ENCODE data around the gene PCDHGA5.
"Not testable (repeated sequence)": the region's sequence is repeated elsewhere in the genome, so short reads cannot be mapped to it uniquely, and the experiment has no call there.

Gene PCDHGA5

DNA sequence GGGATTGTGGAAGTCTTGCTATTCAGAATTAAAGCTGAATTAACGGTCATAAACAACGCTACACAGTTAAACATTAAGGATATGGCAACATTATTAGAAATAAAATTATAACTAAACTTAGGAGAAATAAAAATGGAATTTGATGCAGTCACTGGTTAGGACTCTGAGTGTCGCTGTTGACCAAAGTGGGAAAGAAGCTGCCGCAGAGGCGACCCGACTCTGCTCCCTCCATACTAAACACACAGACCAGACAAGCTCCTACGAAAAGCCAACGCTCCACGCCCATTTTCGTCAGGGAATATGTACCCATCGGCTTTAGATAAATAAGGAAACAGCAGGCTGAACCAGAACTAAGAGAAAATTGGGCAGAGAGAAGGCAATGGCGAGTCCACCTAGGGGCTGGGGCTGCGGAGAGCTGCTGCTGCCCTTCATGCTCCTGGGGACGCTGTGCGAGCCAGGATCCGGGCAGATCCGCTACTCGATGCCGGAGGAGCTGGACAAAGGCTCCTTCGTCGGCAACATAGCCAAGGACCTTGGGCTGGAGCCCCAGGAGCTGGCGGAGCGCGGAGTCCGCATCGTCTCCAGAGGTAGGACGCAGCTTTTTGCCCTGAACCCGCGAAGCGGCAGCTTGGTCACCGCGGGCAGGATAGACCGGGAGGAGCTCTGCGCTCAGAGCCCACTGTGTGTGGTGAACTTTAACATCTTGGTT, at the start of gene PCDHGA5:
Gene PCDHGA5, plus strand, starts transcription at position 211 of the 709 bp plus-strand sequence. Its CDS starts 169 bp downstream, at position 380.
- DNase-seq (ENCODE audit: extremely low read depth, insufficient read length): no peak
- Histone ChIP-seq H3K27me3 (replicated peaks; ENCODE audit: control insufficient read depth, insufficient read depth, low read length) (no peaks in the 10 kb centered on the region), H3K36me3 (ENCODE audit: control insufficient read depth, insufficient read depth, low read length) (no peaks in the 10 kb centered on the region), H3K4me3 (replicated peaks; ENCODE audit: low read depth, low read length) (no peak within 1 kb of the TSS)
- TF ChIP-seq, protein P1, sequence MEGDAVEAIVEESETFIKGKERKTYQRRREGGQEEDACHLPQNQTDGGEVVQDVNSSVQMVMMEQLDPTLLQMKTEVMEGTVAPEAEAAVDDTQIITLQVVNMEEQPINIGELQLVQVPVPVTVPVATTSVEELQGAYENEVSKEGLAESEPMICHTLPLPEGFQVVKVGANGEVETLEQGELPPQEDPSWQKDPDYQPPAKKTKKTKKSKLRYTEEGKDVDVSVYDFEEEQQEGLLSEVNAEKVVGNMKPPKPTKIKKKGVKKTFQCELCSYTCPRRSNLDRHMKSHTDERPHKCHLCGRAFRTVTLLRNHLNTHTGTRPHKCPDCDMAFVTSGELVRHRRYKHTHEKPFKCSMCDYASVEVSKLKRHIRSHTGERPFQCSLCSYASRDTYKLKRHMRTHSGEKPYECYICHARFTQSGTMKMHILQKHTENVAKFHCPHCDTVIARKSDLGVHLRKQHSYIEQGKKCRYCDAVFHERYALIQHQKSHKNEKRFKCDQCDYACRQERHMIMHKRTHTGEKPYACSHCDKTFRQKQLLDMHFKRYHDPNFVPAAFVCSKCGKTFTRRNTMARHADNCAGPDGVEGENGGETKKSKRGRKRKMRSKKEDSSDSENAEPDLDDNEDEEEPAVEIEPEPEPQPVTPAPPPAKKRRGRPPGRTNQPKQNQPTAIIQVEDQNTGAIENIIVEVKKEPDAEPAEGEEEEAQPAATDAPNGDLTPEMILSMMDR (IDR thresholded peaks at IDR 0.05; ENCODE audit: insufficient read depth, low read length, poor library complexity, severe bottlenecking): no peak

DNA sequence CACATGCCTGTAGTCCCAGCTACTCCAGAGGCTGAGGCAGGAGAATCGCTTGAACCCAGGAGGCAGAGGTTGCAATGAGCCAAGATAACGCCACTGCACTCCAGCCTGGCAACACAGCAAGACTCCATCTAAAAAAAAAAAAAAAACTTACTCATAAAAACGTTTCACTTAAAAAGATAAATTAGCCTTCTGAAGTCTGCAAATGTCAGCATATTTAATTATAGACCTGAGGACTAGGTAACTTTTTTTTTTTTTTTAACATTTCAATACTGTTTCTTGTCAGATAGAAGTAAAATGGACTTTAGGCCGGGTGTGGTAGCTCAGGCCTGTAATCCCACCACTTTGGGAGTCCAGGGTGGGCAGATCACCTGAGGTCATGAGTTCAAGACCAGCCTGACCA, 47.0 kb upstream of the PCDHGA5 start:
- H3K36me3 ChIP-seq (ENCODE audit: control insufficient read depth, insufficient read depth, low read length); H3K4me3 ChIP-seq (replicated peaks; ENCODE audit: low read depth, low read length); DNase-seq (ENCODE audit: extremely low read depth, insufficient read length): not testable (repeated sequence)

DNA sequence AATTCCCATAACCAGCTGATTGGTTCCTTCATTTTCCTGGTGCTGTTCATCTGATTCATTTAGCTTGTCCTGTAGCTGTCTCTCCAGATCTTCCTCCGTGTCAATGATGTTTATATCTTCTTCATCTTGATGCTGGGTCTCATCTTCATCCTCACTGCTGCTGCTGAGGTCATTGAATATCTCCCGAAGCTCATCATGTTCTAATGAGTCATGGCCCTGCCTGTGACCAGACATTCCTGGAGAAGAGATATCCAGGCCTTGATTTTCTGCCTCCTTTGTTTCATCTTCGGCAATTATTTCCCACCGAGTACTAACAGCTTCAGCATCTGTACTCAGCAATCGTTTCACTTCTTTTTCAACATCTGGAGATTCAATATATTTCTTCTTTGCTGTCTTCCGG, 44.8 kb upstream of the PCDHGA5 start:
- no peak for DNase-seq (ENCODE audit: extremely low read depth, insufficient read length)
- no peaks in the 10 kb centered on the region for H3K27me3 ChIP-seq (replicated peaks; ENCODE audit: control insufficient read depth, insufficient read depth, low read length)
- H3K4me3 ChIP-seq (replicated peaks; ENCODE audit: low read depth, low read length): no peak overlapping the region; the same call in 1 of the 2 replicates
- TF ChIP-seq, protein P1 (IDR thresholded peaks at IDR 0.05; ENCODE audit: insufficient read depth, low read length, poor library complexity, severe bottlenecking): no peak
- H3K36me3 ChIP-seq (ENCODE audit: control insufficient read depth, insufficient read depth, low read length): peaks cover 6% of the 10 kb centered on the region; the same call in 1 of the 2 replicates

More for the DNA sequence above, 47.0 kb upstream of the PCDHGA5 start:
- H3K27me3 ChIP-seq (replicated peaks; ENCODE audit: control insufficient read depth, insufficient read depth, low read length): not testable (repeated sequence)

DNA sequence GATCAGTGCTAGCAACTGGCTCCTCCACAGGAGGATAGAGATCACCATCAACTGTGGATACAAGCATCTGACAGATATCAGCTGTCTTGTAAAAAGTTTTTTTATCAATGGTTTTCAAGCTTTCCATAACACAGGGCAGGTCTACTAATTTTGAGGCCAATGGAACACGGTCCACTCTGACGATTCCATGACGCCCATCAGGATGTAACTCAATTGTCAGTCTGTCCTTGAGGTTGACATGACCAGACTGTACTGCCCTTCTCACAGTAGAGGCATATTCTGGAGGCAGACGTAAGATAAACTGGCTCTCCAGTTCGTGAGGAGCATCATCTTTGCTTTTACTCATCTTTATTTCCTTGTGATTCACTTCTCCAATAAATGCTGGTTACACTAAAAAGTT, 44.3 kb upstream of the PCDHGA5 start:
- DNase-seq (ENCODE audit: extremely low read depth, insufficient read length): no peak
- H3K36me3 ChIP-seq (ENCODE audit: control insufficient read depth, insufficient read depth, low read length): peaks cover 6% of the 10 kb centered on the region; the same call in 1 of the 2 replicates
- peak overlapping the region; percentile 82 for H3K4me3 ChIP-seq (replicated peaks; ENCODE audit: low read depth, low read length)
- TF ChIP-seq, protein P1 (IDR thresholded peaks at IDR 0.05; ENCODE audit: insufficient read depth, low read length, poor library complexity, severe bottlenecking): no peak
- no peaks in the 10 kb centered on the region for H3K27me3 ChIP-seq (replicated peaks; ENCODE audit: control insufficient read depth, insufficient read depth, low read length)

DNA sequence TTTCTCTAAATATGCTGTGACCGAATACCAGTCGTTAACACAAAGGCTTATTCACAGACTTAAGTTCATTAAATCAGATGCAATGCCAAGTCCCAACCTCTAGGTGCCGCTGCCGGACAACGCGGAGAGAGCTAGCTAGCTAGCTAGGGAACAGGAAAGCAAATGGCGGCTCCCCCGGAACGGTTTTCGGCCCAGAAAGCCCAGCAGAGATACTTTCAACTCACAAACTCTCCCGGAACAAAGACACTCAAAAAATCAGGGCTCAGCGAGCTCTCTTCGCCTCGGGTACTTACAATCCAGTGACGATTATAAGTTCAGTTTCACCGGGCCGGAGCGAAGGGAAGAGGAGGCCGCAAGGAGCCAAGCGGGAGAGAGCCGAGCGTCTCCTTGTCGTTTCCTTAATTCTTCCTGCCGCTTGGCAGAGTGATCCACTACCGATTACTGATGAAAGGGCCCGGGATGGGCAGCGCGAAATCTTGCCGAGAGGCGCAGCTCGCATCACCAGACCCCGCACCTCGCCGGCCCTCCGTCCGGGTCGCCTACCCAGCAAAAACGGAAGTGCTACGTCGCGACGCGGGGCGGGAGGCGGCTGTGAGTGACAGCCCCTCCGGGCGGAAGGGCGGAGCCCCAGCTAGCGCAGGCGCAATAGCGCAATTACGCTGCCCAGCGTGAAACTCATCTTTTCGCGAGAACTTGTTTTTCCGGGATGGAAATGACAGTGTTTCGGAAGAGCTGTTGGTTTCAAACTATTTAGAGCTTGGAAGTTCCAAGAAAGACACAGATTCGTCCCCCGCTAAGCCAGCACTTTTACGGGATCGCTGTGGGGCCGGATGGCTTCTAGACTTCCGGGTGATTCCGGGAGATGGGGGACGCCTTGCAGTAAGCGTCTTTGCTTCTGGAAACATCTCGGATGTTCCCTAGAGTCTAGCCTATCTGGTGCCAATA, 43.5 kb upstream of the PCDHGA5 start, which contains the start of gene TAF7:
Gene TAF7, minus strand, starts transcription at position 560 of the 945 bp plus-strand sequence. CDS start 740 bp downstream, outside the sequence.
- Histone ChIP-seq H3K27me3 (replicated peaks; ENCODE audit: control insufficient read depth, insufficient read depth, low read length) (no peaks in the 10 kb centered on the region), H3K36me3 (ENCODE audit: control insufficient read depth, insufficient read depth, low read length) (peaks cover 6% of the 10 kb centered on the region; the same call in 1 of the 2 replicates), H3K4me3 (replicated peaks; ENCODE audit: low read depth, low read length) (peak within 1 kb of the TSS; percentile 82)
- peak; percentile 96 for DNase-seq (ENCODE audit: extremely low read depth, insufficient read length)
- TF ChIP-seq, protein P1 (IDR thresholded peaks at IDR 0.05; ENCODE audit: insufficient read depth, low read length, poor library complexity, severe bottlenecking): peak; percentile 91

DNA sequence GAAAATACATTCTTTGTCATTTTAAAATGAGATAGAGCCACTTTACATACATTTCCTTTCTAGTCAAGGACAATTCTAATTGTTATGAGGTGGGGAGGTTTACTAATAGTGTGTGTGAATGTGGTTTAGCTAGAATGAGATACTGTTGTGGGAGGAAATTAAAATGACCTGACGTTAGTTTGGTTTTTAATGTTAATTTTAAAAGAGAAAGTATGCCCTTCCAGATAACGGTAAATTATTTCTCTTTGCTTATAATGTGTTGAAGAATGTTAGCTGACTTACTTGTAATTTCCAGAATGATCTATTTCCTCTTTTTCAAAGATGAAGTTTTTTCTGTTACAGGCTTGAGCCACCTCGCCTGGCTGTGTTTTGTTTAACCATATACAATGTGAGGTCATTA, 41.7 kb upstream of the PCDHGA5 start:
- no peaks in the 10 kb centered on the region for H3K27me3 ChIP-seq (replicated peaks; ENCODE audit: control insufficient read depth, insufficient read depth, low read length)
- peaks cover 6% of the 10 kb centered on the region; the same call in 1 of the 2 replicates for H3K36me3 ChIP-seq (ENCODE audit: control insufficient read depth, insufficient read depth, low read length)
- TF ChIP-seq, protein P1 (IDR thresholded peaks at IDR 0.05; ENCODE audit: insufficient read depth, low read length, poor library complexity, severe bottlenecking): no peak
- H3K4me3 ChIP-seq (replicated peaks; ENCODE audit: low read depth, low read length): no peak overlapping the region
- DNase-seq (ENCODE audit: extremely low read depth, insufficient read length): peak; percentile 44
